Activated CD4-positive, alpha-beta T cell treated with anti-CD3 and anti-CD28 coated beads for 36 hours (primary cell): ENCODE data around the gene POLD2. TPM values are rescaled to one million over a fixed set of nuclear protein-coding genes. Genes with fewer than 3 reads are reported as not detected.

Experiments
- microRNA-seq: library from miRNA; unstranded; fragments of <30 nt; microRNA quantifications from one replicate; pipeline ENCODE4 v1.2.0, GENCODE V29; 2021; ENCODE audit warnings: borderline replicate concordance
- total RNA-seq, 2 experiments: library from RNA; stranded (reverse); gene quantifications; one replicate each; pipeline ENCODE4 v1.2.3, GENCODE V29; 2021

The POLD2 gene
- total RNA-seq, 2 experiments from 2014 or later, result 250 to 347 TPM

Small RNAs within 50 kb of the gene (microRNA-seq; reads per million reads assigned to microRNA genes)
- gene MIR6838, result 1.1 reads per million

Other genes with a start within 250 kb of the POLD2 start
- gene URGCP, start 217.0 kb downstream of the POLD2 start, total RNA-seq, result 10 to 100 TPM; 22.2 to 23.0 TPM
- gene UBE2D4, start 197.1 kb downstream of the POLD2 start, total RNA-seq, result 10 to 100 TPM; 10.1 to 10.7 TPM
- not detected for gene SPDYE1, start 125.7 kb downstream of the POLD2 start, total RNA-seq
- 100 to 1,000 TPM; 106 to 117 TPM for gene DBNL, start 78.8 kb downstream of the POLD2 start, total RNA-seq
- gene PGAM2, start 58.0 kb downstream of the POLD2 start, total RNA-seq, result not detected
- 10 to 100 TPM; 27.0 to 29.9 TPM for gene POLM, start 41.0 kb downstream of the POLD2 start, total RNA-seq
- gene AEBP1, start 19.2 kb downstream of the POLD2 start, total RNA-seq, result 10 to 100 TPM; 18.2 to 18.3 TPM
- gene MYL7, start 17.8 kb upstream of the POLD2 start, total RNA-seq, result not detected
- 1 to 10 TPM in 1 of 2 experiments, under 1 TPM in 1; 0.53 to 1.3 TPM for gene GCK, start 65.9 kb upstream of the POLD2 start, total RNA-seq
- 10 to 100 TPM; 51.0 to 51.3 TPM for gene YKT6, start 77.4 kb upstream of the POLD2 start, total RNA-seq
- gene CAMK2B, start 202.0 kb upstream of the POLD2 start, total RNA-seq, result 1 to 10 TPM; 1.1 to 1.8 TPM